LNCAP (cell line): ENCODE data around the gene NDST3.

ENCODE experiments used
- TF ChIP-seq, protein P1 (sequence below): fragments of 450-650 bp; IDR thresholded peaks from 2 replicates; pipeline ENCODE4 v1.5.1; 2017; ENCODE audit warnings: mild to moderate bottlenecking

NDST3 gene

DNA sequence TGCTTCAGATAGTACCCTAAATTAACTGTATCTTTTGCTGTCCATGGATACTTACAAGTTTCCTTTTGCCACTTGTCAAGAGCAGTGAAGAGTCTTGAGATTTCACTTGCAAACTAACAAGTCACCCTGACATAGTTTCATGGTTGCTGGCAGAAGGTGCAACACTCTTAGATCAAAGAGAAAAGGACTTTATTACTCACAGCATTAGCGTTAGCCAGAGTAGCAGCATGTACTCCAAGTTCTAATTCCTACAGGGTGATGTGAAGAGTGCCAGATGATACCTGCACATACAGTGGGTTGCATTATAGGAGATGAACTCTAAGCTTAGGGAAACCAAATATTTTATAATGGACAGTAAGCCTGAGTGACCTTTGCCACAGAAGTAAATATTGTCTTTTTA is 47.9 kb downstream of the NDST3 start:
- TF ChIP-seq, protein P1, sequence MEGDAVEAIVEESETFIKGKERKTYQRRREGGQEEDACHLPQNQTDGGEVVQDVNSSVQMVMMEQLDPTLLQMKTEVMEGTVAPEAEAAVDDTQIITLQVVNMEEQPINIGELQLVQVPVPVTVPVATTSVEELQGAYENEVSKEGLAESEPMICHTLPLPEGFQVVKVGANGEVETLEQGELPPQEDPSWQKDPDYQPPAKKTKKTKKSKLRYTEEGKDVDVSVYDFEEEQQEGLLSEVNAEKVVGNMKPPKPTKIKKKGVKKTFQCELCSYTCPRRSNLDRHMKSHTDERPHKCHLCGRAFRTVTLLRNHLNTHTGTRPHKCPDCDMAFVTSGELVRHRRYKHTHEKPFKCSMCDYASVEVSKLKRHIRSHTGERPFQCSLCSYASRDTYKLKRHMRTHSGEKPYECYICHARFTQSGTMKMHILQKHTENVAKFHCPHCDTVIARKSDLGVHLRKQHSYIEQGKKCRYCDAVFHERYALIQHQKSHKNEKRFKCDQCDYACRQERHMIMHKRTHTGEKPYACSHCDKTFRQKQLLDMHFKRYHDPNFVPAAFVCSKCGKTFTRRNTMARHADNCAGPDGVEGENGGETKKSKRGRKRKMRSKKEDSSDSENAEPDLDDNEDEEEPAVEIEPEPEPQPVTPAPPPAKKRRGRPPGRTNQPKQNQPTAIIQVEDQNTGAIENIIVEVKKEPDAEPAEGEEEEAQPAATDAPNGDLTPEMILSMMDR = no peak

DNA sequence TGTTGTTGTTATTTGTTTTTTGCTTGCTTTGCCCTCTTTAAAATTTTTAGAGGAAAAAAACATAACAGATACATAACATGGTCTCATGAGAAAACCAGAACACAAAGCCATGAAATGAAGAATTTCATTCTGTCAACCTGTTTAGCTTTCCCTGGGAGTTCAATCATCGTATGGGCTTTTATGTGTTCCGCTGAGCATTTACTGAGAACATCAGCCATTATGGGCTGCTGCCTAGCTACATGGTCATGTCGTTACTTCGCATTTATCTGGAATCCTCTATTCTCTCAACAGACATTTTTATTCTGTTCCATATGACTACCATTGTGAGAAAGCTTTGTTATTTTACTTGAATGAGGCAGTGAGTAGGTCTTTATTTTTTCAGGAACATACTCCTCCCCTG is 51.4 kb downstream of the NDST3 start:
- TF ChIP-seq, protein P1 = no peak

- TF ChIP-seq, protein P1 = no peak
These were observed 52.1 kb downstream of the NDST3 start for GRCh38 chr4:118086344-118086743.

DNA sequence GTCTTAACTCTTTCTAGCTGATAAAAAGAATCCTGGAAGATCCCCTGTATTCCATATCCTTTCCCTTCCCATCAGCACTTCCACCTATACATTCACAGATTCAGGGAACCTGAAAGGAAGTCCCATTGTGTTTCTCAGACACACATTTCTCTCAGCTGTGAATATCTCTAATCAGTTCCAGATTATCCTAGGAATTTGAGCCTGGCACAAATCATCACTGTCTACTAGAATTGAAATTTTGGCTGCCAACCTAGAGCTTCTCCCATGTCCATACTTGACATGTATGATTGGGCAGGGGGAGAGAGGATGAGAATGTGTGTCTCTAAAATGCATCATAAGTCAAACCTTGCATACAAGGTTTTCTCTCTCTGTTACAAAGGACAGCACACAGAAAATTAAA is 53.1 kb downstream of the NDST3 start:
- TF ChIP-seq, protein P1 = no peak

DNA sequence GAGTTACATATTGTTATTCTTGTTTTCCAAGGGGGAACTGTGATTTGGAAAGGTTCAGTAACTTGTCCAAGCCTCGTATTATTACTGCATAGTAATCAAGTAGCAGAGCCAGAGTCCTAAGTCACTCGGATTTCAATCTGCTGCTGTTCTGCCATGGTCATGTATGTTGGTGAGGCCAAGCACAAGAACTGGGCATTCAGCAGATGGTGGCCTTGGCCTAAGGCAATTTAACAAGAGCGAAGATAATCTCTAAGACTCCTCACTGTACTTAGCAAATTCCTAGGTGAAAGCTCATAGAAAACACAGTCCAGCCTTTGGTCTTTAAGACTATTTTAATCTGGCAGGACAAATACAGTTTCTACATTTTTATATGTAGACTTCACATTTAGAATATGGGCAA is 64.8 kb downstream of the NDST3 start:
- TF ChIP-seq, protein P1 = no peak

DNA sequence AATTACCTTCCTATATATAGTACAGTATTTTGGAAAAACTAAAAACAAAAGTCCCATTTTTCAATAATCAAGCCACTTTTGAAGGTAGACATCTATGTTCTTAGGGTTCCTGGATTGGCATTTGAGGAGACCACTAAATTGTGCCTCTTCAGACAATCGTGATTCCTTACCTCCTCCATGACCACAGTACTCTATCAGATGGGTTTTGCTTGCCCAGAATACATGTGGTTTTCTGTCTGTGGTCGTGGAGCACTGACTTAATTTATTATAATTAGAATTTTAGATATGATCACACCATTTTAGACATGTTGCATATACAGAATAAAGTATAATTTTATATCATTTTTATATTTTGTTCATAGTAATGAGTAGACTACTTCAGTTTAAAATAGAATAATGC is 67.9 kb downstream of the NDST3 start:
- TF ChIP-seq, protein P1 = no peak

DNA sequence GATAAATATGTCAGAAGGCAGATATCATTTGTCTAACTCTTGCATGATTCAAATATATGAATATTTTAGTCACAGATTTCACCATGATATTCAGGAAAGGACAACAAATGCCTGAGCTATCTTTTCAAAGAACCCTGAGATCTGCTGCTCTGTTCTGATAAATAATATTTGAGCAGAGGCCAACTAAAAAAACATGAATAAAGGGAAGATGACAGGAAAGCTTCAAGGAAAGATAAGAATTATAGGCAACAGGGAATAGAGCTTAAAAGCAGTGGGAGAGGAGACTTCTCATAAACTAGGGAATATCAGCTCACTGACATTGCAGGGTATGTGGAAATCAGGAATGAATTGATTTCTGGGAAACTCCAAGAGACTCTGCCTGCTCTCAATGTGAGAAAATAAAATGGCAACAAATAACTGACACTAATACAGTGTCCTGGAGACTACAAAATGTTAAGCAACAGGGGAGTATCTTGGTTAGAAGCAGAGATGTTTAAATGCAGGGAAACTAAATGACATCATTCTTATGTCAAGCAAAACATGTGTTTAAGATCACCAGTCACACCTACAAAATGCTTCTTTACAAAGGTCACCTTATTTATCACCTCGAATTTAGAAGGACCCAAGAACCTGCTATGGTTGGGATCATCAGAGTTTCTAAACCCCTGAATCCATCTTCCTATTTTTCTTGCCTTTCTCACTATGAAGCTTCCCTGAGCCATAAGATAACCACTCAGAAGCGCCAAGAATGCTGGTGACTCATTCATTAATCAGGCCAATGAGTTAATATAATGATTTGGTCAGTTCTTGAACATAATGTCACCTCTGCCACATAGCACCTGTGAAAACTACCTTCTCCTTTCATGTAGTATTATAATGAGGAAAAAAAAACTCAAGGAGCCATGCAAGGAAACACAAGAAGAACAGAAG is 78.1 kb downstream of the NDST3 start:
- TF ChIP-seq, protein P1 = no peak
